ENCODE data around the gene APIP.

APIP gene

GRCh38 chr11:34886609-34887008 lies 29.6 kb downstream of the APIP start:
- no peak overlapping the region for H3K4me3 ChIP-seq (ENCODE audit: low read length)
- no peak for TF ChIP-seq ZNF274 (IDR thresholded peaks at IDR 0.05; ENCODE audit: low read depth, low read length)

GRCh38 chr11:34881900-34882299 lies 34.3 kb downstream of the APIP start:
- no peak for TF ChIP-seq ZNF274 (IDR thresholded peaks at IDR 0.05; ENCODE audit: low read depth, low read length)
- no peak overlapping the region for H3K4me3 ChIP-seq (ENCODE audit: low read length)

- TF ChIP-seq ZNF274 (IDR thresholded peaks at IDR 0.05; ENCODE audit: low read depth, low read length), result no peak
- no peak overlapping the region for H3K4me3 ChIP-seq (ENCODE audit: low read length)
These were observed 38.7 kb downstream of the APIP start for GRCh38 chr11:34877375-34877975.

- TF ChIP-seq ZNF274 (IDR thresholded peaks at IDR 0.05; ENCODE audit: low read depth, low read length), result no peak
These were observed 42.0 kb downstream of the APIP start for GRCh38 chr11:34874202-34874601.

GRCh38 chr11:34870548-34871196 lies 45.5 kb downstream of the APIP start:
- TF ChIP-seq ZNF274 (IDR thresholded peaks at IDR 0.05; ENCODE audit: low read depth, low read length), result no peak
- H3K4me3 ChIP-seq (ENCODE audit: low read length), result no peak overlapping the region

More at GRCh38 chr11:34874202-34874601, 42.0 kb downstream of the APIP start:
- H3K4me3 ChIP-seq (ENCODE audit: low read length), result no peak overlapping the region

- H3K4me3 ChIP-seq (ENCODE audit: low read length), result no peak overlapping the region
- TF ChIP-seq ZNF274 (IDR thresholded peaks at IDR 0.05; ENCODE audit: low read depth, low read length), result no peak
These were observed 46.8 kb downstream of the APIP start for GRCh38 chr11:34869425-34869824.

- TF ChIP-seq ZNF274 (IDR thresholded peaks at IDR 0.05; ENCODE audit: low read depth, low read length), result no peak
- H3K4me3 ChIP-seq (ENCODE audit: low read length), result no peak overlapping the region
These were observed 49.8 kb downstream of the APIP start for GRCh38 chr11:34866375-34866774.

GRCh38 chr11:34865261-34865660 lies 50.9 kb downstream of the APIP start:
- no peak for TF ChIP-seq ZNF274 (IDR thresholded peaks at IDR 0.05; ENCODE audit: low read depth, low read length)
- no peak overlapping the region for H3K4me3 ChIP-seq (ENCODE audit: low read length)

GRCh38 chr11:34864424-34864823 lies 51.8 kb downstream of the APIP start:
- H3K4me3 ChIP-seq (ENCODE audit: low read length), result no peak overlapping the region
- TF ChIP-seq ZNF274 (IDR thresholded peaks at IDR 0.05; ENCODE audit: low read depth, low read length), result no peak

- no peak for TF ChIP-seq ZNF274 (IDR thresholded peaks at IDR 0.05; ENCODE audit: low read depth, low read length)
- H3K4me3 ChIP-seq (ENCODE audit: low read length), result no peak overlapping the region
These were observed 53.1 kb downstream of the APIP start for GRCh38 chr11:34863048-34863447.

GRCh38 chr11:34860518-34860917 lies 55.7 kb downstream of the APIP start:
- TF ChIP-seq ZNF274 (IDR thresholded peaks at IDR 0.05; ENCODE audit: low read depth, low read length), result no peak
- H3K4me3 ChIP-seq (ENCODE audit: low read length), result no peak overlapping the region

GRCh38 chr11:34860034-34860433 lies 56.1 kb downstream of the APIP start:
- no peak overlapping the region for H3K4me3 ChIP-seq (ENCODE audit: low read length)

GRCh38 chr11:34859496-34859895 lies 56.7 kb downstream of the APIP start:
- no peak overlapping the region for H3K4me3 ChIP-seq (ENCODE audit: low read length)
- no peak for TF ChIP-seq ZNF274 (IDR thresholded peaks at IDR 0.05; ENCODE audit: low read depth, low read length)

More at GRCh38 chr11:34860034-34860433, 56.1 kb downstream of the APIP start:
- no peak for TF ChIP-seq ZNF274 (IDR thresholded peaks at IDR 0.05; ENCODE audit: low read depth, low read length)

GRCh38 chr11:34857463-34857862 lies 58.7 kb downstream of the APIP start:
- TF ChIP-seq ZNF274 (IDR thresholded peaks at IDR 0.05; ENCODE audit: low read depth, low read length), result no peak
- no peak overlapping the region for H3K4me3 ChIP-seq (ENCODE audit: low read length)

- TF ChIP-seq ZNF274 (IDR thresholded peaks at IDR 0.05; ENCODE audit: low read depth, low read length), result no peak
- no peak overlapping the region for H3K4me3 ChIP-seq (ENCODE audit: low read length)
These were observed 59.9 kb downstream of the APIP start for GRCh38 chr11:34856251-34856650.

GRCh38 chr11:34855754-34856095 lies 60.5 kb downstream of the APIP start:
- no peak for TF ChIP-seq ZNF274 (IDR thresholded peaks at IDR 0.05; ENCODE audit: low read depth, low read length)
- H3K4me3 ChIP-seq (ENCODE audit: low read length), result no peak overlapping the region

Data from GM08714 (cell line).